GM19372 (cell line): Measurements from ENCODE around the gene NEURL2.
A peak's percentile ranks its signal among the peaks of the same experiment; 100 is the strongest.
"Not testable (repeated sequence)": the region's sequence is repeated elsewhere in the genome, so short reads cannot be mapped to it uniquely, and the experiment has no call there.

Experiments
- ATAC-seq: cut with Tn5 transposase; IDR thresholded peaks from one replicate; pipeline ENCODE4 v1.9.1; 2021; ENCODE audit warnings: mild to moderate bottlenecking, low read depth, moderate library complexity; ENCODE audit not compliant: unreplicated experiment

NEURL2 gene

DNA sequence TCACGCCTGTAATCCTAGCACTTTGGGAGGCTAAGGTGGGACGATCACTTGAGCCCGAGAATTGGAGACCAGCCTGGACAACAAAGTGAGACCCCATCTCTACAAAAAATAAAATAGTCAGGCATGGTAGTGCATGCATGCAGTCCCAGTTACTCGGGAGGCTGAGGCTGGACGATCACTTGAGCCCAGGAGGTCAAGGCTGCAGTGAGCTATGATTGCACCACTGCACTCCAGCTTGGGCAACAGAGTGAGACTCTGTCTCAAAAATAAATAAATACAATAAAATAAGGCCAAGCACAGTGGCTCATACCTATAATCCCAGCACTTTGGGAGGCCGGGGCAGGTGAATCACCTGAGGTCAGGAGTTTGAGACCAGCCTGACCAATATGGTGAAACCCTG, 10.3 kb upstream of the NEURL2 start:
- not testable (repeated sequence) for ATAC-seq

DNA sequence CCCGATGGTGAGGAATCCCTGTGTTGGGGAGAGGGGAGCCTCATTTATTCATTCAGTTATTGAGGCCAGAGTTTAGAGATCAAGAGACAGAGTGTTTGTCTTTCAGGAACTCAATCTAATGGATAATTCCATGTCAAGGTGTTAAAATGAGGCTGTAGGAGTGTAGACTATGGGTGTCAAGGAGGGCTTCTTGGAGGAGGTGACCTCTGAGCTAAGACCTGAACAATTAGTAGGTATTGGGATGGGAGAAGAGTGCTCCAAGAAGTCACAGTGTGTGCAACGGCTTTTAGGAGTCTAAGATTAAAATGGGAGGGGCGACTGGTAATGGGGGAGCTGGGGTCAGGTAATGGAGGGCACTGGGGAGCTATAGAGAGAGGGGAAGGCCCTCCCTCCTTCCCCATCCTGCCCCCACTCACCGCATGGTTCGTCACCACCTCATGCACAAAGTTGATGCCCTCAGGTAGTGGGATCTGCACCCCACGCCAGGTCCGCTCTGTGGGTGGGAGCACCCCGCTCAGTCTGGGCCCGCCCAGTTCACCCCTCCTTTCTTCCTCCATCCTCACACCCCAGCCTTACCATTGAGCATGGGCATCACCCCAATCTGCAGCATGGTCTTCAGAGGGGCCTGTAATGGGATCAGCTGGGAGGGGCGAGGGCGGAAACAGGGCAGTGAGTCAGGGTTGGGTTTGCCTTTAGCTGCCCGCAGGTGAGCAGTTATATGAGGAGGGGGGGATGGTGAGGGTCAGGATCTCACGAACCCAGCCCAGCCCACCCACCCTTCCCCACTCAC, 8.2 kb upstream of the NEURL2 start:
- ATAC-seq: no peak

- ATAC-seq: no peak
Observed at GRCh38 chr20:45898285-45898684, 7.3 kb upstream of the NEURL2 start.

DNA sequence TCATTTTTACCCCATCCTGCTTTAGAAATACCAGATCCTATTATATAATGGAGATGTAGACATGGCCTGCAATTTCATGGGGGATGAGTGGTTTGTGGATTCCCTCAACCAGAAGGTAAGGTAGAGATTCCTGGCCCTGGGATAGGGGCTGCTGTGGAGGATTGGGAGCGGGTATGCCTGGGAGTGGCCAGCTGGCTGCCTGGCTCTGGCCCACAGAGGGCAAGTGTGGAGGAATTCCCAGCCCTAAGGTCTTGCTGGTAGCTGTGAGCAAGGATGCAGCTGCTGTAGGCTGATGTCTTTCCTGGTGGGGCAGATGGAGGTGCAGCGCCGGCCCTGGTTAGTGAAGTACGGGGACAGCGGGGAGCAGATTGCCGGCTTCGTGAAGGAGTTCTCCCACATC, 6.7 kb upstream of the NEURL2 start:
- ATAC-seq: no peak

DNA sequence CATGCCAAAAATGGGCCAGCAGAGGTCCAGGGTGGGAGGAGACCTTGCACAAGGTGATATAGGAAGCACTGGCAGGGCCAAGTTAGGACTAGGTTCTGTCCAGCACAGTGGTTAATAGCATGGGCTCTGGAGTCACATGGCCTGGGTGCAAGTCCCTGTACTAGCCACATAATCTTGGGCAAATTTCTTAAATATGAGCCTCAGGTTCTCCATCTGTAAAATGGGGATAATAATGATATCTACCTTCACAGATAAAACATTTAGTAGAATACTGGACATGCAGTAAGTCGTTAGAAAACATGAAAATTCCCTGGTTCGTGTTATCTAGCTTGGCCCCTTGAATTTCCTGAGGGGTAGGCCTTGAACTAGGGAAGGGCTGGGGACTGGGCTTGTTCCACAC, 6.3 kb upstream of the NEURL2 start:
- no peak for ATAC-seq

GRCh38 chr20:45896641-45897161, 5.7 kb upstream of the NEURL2 start:
- ATAC-seq: no peak

GRCh38 chr20:45894797-45895196, 3.8 kb upstream of the NEURL2 start:
- no peak for ATAC-seq

DNA sequence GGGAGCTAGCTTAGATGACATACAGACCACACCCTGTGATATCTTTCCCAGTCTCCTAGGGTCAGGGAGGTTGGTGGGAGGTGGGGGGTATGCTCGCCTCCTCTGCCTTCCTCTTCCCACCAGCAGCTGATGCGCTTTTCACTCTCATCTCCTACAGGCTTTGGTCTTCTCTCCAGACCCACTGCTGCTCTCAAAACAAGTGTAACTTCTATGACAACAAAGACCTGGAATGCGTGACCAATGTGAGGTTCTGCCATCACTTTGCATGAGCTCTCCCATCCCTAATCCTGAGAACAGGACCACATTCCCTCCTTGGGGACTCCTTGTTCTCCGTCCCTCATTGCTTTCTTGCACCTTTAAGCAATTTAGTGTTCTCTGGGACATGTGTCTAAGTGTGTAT, 2.8 kb upstream of the NEURL2 start:
- no peak for ATAC-seq

GRCh38 chr20:45892828-45893500, 2.0 kb upstream of the NEURL2 start:
- no peak for ATAC-seq

DNA sequence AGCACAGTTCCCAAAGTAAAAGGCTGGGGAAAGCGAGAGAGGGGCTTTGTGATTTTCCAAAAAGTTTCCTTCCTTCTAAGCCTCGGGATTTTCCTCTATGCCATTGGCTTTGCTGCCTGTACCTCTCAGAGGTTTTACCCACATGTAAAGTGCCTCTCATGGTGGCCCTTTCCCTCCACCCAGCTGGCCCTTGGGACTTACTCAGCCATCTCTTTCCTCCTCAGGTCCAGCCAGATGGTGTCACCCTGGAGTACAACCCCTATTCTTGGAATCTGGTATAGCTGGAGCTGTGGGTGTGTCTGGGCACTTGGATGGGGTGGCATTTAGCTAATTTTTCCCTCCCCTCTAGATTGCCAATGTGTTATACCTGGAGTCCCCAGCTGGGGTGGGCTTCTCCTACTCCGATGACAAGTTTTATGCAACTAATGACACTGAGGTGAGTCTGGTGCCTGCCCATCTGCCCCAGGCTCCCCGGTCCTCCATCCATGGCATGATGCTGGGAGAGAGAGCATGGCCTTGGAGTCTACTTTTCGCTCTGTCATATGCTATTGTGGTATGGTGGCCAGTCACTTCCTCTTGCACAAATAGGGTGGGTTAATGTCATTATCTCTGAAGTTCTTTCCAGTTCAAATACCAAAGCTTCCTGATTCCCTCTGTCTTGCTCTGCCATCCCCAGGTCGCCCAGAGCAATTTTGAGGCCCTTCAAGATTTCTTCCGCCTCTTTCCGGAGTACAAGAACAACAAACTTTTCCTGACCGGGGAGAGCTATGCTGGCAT, 1.2 kb upstream of the NEURL2 start:
- no peak for ATAC-seq

GRCh38 chr20:45890077-45890984, 677 bp downstream of the NEURL2 start:
- ATAC-seq: no peak

DNA sequence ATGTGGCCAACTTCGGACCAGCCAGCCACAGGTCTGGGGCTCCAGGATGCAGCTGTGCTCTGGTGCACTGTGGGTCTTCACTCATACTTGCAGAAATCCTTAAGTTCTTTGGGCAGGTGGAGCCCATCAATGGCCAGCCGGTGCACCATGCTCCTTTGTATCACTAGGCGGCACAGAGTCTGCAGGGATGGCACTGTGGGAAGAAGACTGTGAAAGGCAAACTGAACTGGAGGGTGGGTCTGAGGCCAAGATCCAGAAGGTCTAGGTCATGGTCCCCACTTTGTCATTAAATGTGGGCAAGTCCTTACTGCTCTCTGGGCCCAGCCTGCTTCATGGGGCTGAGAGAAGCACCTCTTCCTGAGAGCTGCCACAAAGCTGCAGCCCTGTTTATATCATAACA, 2.3 kb downstream of the NEURL2 start:
- ATAC-seq: no peak

DNA sequence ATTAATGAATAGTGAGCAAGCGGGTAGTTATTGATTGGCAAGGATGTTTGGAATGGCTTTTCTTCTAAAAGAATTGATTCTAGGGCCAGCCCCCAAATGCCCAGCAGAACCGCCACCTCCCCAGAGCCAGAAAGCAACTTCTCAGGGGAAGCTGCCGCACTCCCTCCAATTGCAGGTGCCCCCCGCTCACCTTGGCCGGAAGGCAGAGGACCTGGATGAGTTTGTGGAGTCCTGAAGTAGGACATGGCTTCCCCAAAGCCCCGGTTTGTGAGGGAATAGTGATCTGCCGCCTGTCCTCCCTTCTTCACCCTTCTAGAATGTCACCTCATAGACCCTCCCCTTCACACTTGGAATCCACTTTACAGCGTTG, 3.7 kb downstream of the NEURL2 start, which contains the start of gene SPATA25:
Gene SPATA25 (minus strand): TSS at position 277 of the 370 bp plus-strand sequence. CDS start 32 bp downstream, at position 245.
- ATAC-seq: no peak

GRCh38 chr20:45886590-45887345, 4.2 kb downstream of the NEURL2 start:
- ATAC-seq: no peak

GRCh38 chr20:45883100-45883469, 7.9 kb downstream of the NEURL2 start:
- no peak for ATAC-seq

- ATAC-seq: no peak
Observed at GRCh38 chr20:45882469-45883099, 8.4 kb downstream of the NEURL2 start.

DNA sequence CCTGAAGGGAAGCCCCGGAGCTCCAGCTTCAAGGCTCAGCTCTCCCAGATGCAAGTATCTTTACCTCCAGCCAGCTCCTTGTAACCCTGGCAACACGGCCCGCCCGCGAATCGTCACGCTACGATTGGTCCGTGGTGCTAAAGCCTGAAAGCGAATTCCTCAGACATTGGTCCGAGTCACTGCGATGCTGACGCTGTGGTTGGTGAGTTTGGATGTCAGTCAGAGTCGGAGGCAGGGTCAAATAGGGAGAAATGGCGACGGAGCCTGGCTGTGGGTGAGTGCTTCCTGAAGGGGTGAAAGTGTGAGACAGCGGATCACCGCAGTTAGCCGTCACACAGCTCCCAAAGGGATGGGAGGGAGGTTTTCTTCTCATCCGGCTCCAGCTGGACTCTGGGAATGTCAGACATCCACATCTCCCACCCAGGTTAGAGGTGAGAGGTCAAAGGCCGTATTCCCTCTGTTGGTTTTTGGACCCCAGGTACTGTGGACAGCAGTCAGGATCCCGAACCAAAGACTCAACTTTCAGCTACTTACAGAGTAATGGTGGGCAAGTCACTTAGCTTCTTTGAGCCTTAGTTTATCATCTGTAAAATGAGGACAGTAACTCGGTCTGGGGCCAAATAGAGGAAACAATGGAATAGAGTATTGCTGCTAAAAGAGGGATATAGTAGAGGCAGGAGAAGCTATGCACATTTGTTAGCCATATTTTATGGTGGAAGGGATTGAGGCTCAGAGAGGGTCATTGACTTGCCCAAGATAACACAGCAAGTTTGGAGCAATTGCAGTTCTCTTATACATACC, 9.8 kb downstream of the NEURL2 start, which contains the start of gene ZSWIM1:
Gene ZSWIM1 (plus strand): TSS at position 240 of the 801 bp plus-strand sequence. CDS start 1,366 bp downstream, outside the sequence.
- ATAC-seq: peak; percentile 98
